Small intestine (tissue), 7 donors: Measurements from ENCODE around the gene PPP1R9B. TPM values are rescaled to one million over a fixed set of nuclear protein-coding genes. Genes with fewer than 3 reads are reported as not detected.

Experiments
- DNase-seq, 2 donors: peaks; one replicate each; pipeline versions ENCODE4 v3.0.0 to v3.0.0-alpha.2; 2013
- FAIRE-seq: peaks from 2 replicates; lab custom pipeline; 2012; peaks lifted over from hg19 to GRCh38; lab: Jason Lieb, UNC
- H3K27ac ChIP-seq, 3 donors: one replicate each; pipeline ENCODE4 v1.5.1; 2013; ENCODE audit warnings: low read length in 2 of 3, mild to moderate bottlenecking in 2 of 3, control low read depth in 1 of 3, inconsistent platforms in 1 of 3, low read depth in 1 of 3, moderate library complexity in 1 of 3
- H3K27me3 ChIP-seq, 3 donors: one replicate each; pipeline ENCODE4 v1.6.1; 2013; ENCODE audit warnings: low read length in 3 of 3, inconsistent platforms in 1 of 3; ENCODE audit not compliant: control insufficient read depth in 3 of 3, insufficient read depth in 3 of 3
- H3K36me3 ChIP-seq, 3 donors: one replicate each; pipeline ENCODE4 v1.6.1; 2013; ENCODE audit warnings: low read length in 3 of 3, inconsistent platforms in 1 of 3, low read depth in 1 of 3, mild to moderate bottlenecking in 1 of 3, moderate library complexity in 1 of 3; ENCODE audit not compliant: control insufficient read depth in 3 of 3, insufficient read depth in 2 of 3
- H3K4me1 ChIP-seq, 3 donors: one replicate each; pipeline ENCODE4 v1.6.1; 2013; ENCODE audit warnings: low read length in 2 of 3, inconsistent platforms in 1 of 3, low read depth in 1 of 3, mild to moderate bottlenecking in 1 of 3, moderate library complexity in 1 of 3; ENCODE audit not compliant: control insufficient read depth in 3 of 3, insufficient read depth in 2 of 3
- H3K4me3 ChIP-seq, 3 donors: one replicate each; pipeline ENCODE4 v1.5.1; 2013; ENCODE audit warnings: low read length in 3 of 3, control low read depth in 1 of 3, inconsistent platforms in 1 of 3, low read depth in 1 of 3, mild to moderate bottlenecking in 1 of 3, moderate library complexity in 1 of 3
- H3K9me3 ChIP-seq, 2 donors: one replicate each; pipeline ENCODE4 v1.6.1; 2013; ENCODE audit warnings: low read depth in 1 of 2, low read length in 1 of 2; ENCODE audit not compliant: control insufficient read depth in 2 of 2, insufficient read depth in 1 of 2
- WGBS, 3 donors: extraction: QIAGEN DNeasy Blood & Tissue Kit; methylation state at CpG; one replicate each; pipeline ENCODE4 v1.1.7; 2013; 5-methylcytosine and 5-hydroxymethylcytosine counted together
- polyA plus RNA-seq, 4 donors: library from polyadenylated mRNA; stranded (reverse) in 3 of 4; unstranded in 1 of 4; fragments of 200-250 nt in 3 of 4; fragments of 120-200 nt in 1 of 4; gene quantifications; one replicate each; pipeline versions ENCODE4 v1.2.1 to v1.2.3, GENCODE V29; 2013
- donor health status: healthy with polysubstance abuse.
- donor health status: control.
- donor health status: control.
- donor health status: Bipolar disorder and iron deficiency.
- donor health status: healthy.

Gene PPP1R9B
- polyA plus RNA-seq, 4 donors = 14.1 to 31.8 (median 21.6) TPM

DNA sequence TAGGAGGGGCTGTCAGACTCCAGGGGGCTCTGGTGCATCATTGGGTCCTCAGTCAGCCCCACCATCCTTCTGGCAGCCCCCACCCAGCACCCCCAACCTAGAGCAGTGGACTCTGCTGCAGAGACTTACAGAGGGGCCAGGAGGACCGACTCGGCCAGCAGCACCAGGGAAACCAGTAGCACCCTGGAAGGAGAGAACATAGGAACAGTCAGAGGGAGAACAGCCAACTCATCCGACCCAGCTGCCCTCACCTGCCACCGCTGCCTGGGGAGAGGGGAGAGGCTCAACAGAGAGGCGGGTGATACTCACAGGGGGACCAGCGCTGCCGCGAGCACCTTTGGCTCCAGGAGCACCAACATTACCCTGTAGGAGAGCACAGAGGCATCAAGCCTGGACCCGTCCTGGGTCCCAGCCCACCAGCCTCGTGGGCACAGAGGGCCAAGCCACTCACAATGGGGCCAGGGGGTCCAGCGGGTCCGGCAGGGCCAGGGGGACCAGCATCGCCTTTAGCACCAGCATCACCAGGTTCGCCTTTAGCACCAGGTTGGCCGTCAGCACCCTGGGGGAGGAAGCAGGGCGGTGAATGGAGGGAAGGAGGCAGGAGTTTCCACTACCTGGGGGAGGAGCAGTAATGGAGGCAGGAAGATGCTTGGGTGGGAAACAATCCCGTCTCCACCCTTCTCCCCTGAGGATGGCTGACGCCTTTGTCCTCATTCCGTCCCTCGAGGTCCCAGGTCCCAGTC, 39.2 kb upstream of the PPP1R9B start:
- H3K4me3 ChIP-seq = no peak overlapping the region
- no peaks in the 10 kb centered on the region for H3K9me3 ChIP-seq
- no peaks in the 10 kb centered on the region for H3K27me3 ChIP-seq
- H3K36me3 ChIP-seq = peaks cover 0 to 97% (median 0%) of the 10 kb centered on the region in 3 donors
- WGBS, 3 donors = 79 to 89% (median 79%) methylated on average over 19 to 20 of the region's 20 CpGs
- no peak for DNase-seq
- H3K27ac ChIP-seq = no peak overlapping the region
- no peak for FAIRE-seq
- no peaks in the 10 kb centered on the region for H3K4me1 ChIP-seq

DNA sequence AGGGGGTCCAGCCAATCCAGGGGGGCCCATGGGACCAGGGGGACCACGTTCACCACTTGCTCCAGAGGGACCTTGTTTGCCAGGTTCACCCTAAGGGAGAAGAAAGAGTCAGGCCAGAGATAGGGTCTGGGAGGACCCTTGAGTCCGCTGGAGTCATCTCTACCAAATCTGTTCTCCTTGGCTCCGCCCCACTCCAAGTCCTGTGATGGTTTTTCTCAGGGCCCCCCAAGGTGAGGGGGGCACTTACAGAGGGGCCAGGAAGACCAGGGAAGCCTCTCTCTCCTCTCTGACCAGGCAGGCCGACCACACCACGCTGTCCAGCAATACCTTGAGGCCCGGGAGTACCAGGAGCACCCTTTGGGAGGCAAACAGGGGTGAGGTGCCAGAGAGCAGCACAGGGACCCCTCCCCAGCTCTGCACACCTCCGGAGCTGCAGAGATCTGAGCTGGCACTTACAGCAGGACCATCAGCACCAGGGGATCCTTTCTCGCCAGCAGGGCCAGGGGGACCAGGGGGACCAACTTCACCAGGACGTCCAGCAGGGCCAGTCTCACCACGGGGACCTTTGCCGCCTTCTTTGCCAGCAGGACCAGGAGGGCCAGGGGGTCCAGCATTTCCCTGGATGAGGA, 38.6 kb upstream of the PPP1R9B start:
- WGBS, 3 donors = 77 to 84% (median 77%) methylated on average over 11 of the region's 11 CpGs

DNA sequence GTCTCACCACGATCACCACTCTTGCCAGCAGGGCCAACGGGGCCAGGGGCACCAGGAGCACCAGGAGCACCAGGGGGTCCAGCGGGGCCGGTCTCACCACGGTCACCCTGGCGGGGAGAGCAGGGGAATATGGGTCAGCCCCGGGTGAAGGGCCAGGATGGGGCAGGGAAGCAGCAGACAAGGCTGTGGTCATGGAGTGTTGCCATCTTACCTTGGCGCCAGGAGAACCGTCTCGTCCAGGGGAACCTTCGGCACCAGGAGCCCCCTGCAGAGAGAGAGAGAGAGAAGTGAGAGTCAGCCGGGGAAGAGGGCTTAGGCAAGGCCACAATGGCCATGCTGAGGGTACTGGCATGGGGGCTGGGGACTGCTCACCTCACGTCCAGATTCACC, 38.0 kb upstream of the PPP1R9B start:
- Histone ChIP-seq H3K9me3 (no peaks in the 10 kb centered on the region), H3K4me3 (no peak overlapping the region), H3K27ac (no peak overlapping the region), H3K27me3 (no peaks in the 10 kb centered on the region), H3K4me1 (no peaks in the 10 kb centered on the region), H3K36me3 (peaks cover 0 to 87% (median 0%) of the 10 kb centered on the region in 3 donors)
- FAIRE-seq (no peak), DNase-seq (no peak)
- WGBS, 3 donors = 75 to 85% (median 79%) methylated on average over 12 to 13 of the region's 13 CpGs

More for the DNA sequence above, 38.6 kb upstream of the PPP1R9B start:
- Histone ChIP-seq H3K36me3 (peaks cover 0 to 92% (median 0%) of the 10 kb centered on the region in 3 donors), H3K27ac (no peak overlapping the region), H3K4me1 (no peaks in the 10 kb centered on the region), H3K9me3 (no peaks in the 10 kb centered on the region), H3K4me3 (no peak overlapping the region), H3K27me3 (no peaks in the 10 kb centered on the region)
- DNase-seq (no peak), FAIRE-seq (no peak)

DNA sequence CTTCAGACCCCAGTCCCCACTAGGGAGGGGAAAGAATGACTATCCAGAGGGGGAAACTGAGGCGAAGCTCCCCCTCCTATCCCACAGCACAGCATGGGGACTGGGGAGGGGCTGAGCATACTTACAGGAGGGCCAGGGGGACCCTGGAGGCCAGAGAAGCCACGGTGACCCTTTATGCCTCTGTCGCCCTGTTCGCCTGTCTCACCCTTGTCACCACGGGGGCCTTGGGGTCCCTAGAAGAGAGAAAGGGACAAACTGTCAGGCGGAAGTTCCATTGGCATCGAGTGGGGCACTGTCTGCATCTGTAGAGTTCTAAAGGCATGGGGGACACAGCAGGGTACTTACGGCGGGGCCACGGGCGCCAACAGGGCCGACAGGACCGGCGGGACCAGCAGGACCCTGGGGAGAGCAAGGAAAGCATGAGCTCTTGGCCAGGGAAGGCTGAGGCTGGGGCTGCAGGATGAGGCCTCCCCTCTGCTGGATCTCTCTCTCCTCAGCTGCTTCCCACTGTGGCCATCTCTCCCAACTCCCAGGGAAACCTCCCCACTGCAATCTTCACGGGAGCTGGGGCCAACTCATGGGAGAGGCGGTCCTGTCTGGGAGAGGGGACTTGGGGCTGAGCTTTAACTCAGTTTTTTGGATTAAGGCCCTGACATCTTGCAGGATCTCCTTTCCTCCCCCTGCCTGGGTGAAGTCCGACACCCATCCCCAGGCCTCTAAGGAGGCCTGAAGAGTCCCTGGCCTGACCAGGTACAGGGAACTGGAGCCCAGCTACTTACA, 37.5 kb upstream of the PPP1R9B start:
- DNase-seq (no peak), FAIRE-seq (no peak)
- H3K4me1 ChIP-seq = no peaks in the 10 kb centered on the region
- WGBS, 3 donors = 78 to 83% (median 81%) methylated on average over 17 of the region's 17 CpGs
- no peak overlapping the region for H3K4me3 ChIP-seq
- no peak overlapping the region for H3K27ac ChIP-seq
- peaks cover 0 to 82% (median 0%) of the 10 kb centered on the region in 3 donors for H3K36me3 ChIP-seq
- H3K9me3 ChIP-seq = no peaks in the 10 kb centered on the region
- no peaks in the 10 kb centered on the region for H3K27me3 ChIP-seq

DNA sequence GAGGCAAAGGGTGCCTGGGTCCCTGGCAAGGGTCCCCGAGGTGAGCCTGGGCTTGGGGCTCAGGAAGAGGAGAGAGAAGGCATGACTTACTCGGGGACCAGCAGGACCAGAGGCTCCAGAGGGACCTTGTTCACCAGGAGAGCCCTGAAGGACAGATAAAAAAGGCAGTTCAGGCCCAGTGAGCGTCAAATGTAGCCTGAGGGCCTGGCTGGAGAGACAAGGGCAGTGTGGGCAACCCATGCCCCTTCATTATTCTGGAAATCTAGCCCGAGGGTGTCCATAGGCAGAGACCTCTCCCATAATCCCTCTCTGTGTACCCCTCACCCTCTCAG, 36.9 kb upstream of the PPP1R9B start:
- Histone ChIP-seq H3K27ac (no peak overlapping the region), H3K36me3 (peaks cover 0 to 76% (median 0%) of the 10 kb centered on the region in 3 donors), H3K4me3 (no peak overlapping the region), H3K9me3 (no peaks in the 10 kb centered on the region), H3K4me1 (no peaks in the 10 kb centered on the region), H3K27me3 (no peaks in the 10 kb centered on the region)
- FAIRE-seq (no peak), DNase-seq (no peak)
- WGBS, 3 donors = 67 to 79% (median 67%) methylated on average over 4 of the region's 4 CpGs

DNA sequence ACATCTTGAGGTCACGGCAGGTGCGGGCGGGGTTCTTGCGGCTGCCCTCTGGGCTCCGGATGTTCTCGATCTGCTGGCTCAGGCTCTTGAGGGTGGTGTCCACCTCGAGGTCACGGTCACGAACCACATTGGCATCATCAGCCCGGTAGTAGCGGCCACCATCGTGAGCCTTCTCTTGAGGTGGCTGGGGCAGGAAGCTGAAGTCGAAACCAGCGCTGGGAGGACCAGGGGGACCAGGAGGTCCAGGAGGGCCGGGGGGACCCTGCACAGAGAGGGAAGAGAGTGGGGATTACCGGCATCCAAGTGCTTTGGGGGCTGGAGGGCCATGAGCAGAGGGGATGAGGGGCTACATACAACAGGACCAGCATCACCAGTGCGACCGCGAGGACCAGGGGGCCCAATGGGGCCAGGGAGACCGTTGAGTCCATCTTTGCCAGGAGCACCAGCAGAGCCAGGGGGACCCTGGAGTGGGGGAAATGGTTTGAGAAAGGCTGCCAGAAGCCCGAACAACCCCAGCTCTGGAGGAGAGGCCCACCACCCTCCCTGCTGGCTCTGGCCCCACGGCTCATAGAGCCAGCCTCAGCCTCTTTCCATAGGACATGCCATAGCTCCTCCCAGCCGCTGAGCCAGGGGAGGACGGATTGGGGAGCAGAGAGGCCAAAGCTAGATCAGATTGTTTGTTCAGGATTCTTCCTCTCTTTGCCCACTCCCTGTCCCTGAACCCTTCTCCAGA, 36.4 kb upstream of the PPP1R9B start:
- 78 to 95% (median 85%) methylated on average over 22 to 24 of the region's 24 CpGs for WGBS, 3 donors
- H3K4me1 ChIP-seq = no peaks in the 10 kb centered on the region
- no peaks in the 10 kb centered on the region for H3K27me3 ChIP-seq
- H3K4me3 ChIP-seq = no peak overlapping the region
- H3K9me3 ChIP-seq = no peaks in the 10 kb centered on the region
- no peak for DNase-seq
- no peak for FAIRE-seq
- H3K36me3 ChIP-seq = peaks cover 0 to 71% (median 0%) of the 10 kb centered on the region in 3 donors
- H3K27ac ChIP-seq = no peak overlapping the region

DNA sequence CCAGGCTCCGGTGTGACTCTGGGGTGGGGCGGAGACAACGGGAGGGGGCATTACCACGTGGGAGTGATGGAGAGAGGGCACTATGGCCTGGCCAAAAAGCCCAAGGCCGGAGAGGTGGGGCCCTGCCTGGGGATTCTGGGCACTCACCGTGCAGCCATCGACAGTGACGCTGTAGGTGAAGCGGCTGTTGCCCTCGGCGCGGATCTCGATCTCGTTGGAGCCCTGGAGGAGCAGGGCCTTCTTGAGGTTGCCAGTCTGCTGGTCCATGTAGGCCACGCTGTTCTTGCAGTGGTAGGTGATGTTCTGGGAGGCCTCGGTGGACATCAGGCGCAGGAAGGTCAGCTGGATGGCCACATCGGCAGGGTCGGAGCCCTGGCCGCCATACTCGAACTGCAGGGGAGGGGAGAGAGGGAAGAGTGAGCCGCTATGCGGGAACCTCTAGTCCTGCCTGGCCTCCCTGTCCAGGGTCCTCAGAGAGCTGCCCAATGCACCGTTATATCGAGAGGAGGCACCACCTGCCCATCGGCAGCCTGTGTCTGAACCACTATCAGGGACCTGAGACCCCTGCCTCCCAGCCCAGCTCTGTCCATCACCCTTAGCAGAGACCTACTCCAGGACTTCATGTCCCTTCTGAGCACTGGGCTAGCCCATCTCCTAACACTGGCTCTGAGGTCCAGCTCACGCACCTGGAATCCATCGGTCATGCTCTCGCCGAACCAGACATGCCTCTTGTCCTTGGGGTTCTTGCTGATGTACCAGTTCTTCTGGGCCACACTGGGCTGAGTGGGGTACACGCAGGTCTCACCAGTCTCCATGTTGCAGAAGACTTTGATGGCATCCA, 35.4 kb upstream of the PPP1R9B start:
- WGBS, 3 donors = 80 to 90% (median 90%) methylated on average over 27 to 31 of the region's 31 CpGs
- no peaks in the 10 kb centered on the region for H3K27me3 ChIP-seq
- no peak for DNase-seq
- H3K27ac ChIP-seq = no peak overlapping the region
- no peaks in the 10 kb centered on the region for H3K9me3 ChIP-seq
- no peak for FAIRE-seq
- no peak overlapping the region for H3K4me3 ChIP-seq
- no peaks in the 10 kb centered on the region for H3K4me1 ChIP-seq
- peaks cover 0 to 61% (median 0%) of the 10 kb centered on the region in 3 donors for H3K36me3 ChIP-seq
